ENCODE results near the gene PAX2.
"Not testable (repeated sequence)": the region's sequence is repeated elsewhere in the genome, so short reads cannot be mapped to it uniquely, and the experiment has no call there.

The PAX2 gene

GRCh38 chr10:100744987-100745881, at the start of gene PAX2:
TSS of gene PAX2 (plus strand) at chr10:100745582. CDS start at chr10:100746261, 679 bp downstream.
- no peak for DNase-seq (ENCODE audit: low spot score)

DNA sequence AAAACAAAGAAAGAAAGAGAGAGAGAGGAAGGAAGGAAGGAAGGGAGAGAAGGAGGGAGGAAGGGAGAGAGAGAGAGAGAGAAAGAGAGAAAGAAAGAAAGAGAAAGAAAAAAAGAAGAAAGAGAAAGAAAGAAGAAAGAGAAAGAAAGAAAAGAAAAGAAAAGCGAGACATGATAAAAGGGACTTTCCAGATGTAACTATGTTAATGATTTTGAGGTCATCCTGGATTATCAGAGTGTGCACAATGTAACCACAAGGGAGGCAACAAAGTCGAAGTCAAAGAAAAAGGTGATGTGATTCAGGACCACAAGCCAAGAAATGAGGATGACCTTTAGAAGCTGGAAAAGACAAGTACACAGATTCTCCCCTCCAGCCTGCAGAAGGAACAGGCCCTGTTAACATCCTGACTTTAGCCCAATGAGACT, 48.9 kb upstream of the PAX2 start:
- no peak for DNase-seq (ENCODE audit: low spot score)

DNA sequence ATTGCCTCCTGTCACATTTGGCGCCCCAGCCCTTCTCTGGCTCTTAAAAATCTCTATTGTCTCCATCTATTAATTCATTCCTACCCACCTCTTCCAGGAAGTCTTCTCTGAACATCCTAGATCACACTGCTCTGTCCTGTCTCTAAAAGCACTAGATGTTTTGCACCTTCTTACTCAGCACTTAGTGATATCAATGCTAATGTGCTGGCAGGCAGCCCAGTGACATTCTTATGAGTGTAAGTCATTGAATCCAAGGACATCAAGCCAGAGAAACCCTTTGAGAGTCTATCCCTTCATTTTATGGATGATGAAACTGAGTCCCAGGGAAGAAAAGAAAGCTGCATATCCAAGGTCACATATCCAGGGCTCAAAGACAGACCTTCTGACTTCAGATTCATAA, 48.3 kb upstream of the PAX2 start:
- DNase-seq (ENCODE audit: low spot score), result no peak

GRCh38 chr10:100697631-100698030, 47.8 kb upstream of the PAX2 start:
- no peak for DNase-seq (ENCODE audit: low spot score)

DNA sequence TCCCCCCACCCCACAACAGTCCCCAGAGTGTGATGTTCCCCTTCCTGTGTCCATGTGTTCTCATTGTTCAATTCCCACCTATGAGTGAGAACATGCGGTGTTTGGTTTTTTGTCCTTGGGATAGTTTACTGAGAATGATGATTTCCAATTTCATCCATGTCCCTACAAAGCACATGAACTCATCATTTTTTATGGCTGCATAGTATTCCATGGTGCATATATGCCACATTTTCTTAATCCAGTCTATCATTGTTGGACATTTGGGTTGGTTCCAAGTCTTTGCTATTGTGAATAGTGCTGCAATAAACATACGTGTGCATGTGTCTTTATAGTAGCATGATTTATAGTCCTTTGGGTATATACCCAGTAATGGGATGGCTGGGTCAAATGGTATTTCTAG, 43.7 kb upstream of the PAX2 start:
- DNase-seq (ENCODE audit: low spot score), result not testable (repeated sequence)

GRCh38 chr10:100705139-100705538, 40.2 kb upstream of the PAX2 start:
- DNase-seq (ENCODE audit: low spot score), result no peak

- DNase-seq (ENCODE audit: low spot score), result no peak
These were observed 38.0 kb upstream of the PAX2 start for GRCh38 chr10:100707261-100707848.

DNA sequence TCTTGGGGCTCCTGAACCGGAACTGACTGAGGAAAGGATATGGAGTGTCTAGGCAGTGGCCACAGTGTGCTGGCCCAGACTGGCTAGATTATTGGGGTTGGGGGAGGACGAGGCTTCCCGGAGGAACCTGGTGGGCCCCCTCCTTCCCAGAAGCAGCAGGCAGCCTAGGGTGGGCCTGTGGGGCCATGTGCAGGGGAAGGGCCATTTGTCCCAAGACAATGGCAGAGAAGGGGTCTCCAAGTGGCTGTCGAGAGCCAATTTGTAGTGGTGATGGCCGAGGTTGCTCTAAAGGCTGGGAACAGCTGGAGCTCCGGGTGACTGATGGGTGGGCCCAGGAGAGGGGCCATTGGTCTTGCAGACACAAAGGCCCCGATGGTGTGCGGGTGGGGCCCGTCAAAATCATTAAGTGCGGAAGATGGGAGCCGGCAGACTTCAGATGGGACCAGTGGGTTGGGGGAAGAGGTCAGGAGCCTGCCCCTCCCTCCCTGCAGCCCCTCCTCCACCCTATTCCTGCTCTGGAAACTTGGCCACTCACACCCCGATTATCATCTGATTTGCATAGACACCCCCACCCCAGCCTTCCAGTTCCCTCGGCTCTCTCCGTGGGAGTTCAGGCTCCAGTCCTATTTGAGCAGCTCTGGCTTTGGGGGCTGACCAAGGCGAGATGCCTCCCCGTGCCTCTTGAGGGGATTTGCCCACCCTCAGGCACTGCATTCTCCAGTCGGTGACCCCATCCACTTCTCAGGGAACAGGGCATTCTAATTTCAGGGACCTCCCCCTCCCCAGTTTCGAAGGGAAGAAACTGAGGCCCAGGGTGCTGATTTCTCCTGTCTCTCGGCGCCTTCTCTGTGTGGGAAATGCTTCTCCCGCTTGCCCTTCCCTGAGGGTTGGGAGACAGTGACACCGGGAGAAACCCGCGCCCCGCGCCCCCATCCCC, 36.0 kb upstream of the PAX2 start:
- DNase-seq (ENCODE audit: low spot score), result no peak

- no peak for DNase-seq (ENCODE audit: low spot score)
These were observed 35.1 kb upstream of the PAX2 start for GRCh38 chr10:100710151-100710871.

DNA sequence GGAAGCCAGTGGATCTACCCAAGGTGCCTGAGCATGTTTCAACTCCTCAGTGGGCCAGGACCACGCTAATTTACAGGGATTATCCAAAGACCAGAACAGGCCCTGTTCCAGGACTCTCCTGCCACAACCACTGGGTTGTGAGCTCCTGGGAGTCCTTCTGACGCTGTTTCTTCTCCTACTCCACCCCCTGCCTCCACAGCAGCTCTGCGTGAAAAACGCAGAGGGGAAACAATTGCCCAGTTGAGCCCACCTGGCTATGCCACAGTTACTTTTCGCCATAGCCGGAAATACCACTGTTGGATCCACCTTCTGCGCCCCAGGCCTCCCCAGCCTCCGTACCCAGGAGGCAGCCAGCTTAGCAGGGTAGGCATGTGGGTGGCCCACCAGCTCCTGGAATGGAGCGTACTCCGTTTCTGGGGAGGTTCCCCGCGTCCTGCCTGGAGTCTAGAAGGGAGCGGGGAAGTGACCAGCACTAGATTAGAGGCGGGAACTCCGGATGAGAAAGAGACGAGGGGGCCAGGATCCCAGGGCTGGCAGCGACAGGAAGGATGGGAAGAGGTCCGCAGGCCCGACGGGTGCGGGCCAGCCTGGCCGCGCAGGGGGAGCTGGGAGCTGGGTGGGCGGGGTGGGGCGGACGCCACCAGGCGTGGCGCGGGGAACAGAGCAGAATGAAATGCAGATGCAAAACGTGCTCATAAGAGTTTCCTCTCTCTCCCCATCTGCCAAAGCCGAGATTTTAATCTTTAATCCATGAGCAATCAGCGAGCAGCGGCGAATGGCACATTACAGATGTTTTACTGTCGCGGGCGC, 32.1 kb upstream of the PAX2 start:
- no peak for DNase-seq (ENCODE audit: low spot score)

- DNase-seq (ENCODE audit: low spot score), result no peak
These were observed 31.4 kb upstream of the PAX2 start for GRCh38 chr10:100713859-100714565.

GRCh38 chr10:100714566-100714950, 30.8 kb upstream of the PAX2 start:
- DNase-seq (ENCODE audit: low spot score), result no peak

GRCh38 chr10:100715101-100715444, 30.3 kb upstream of the PAX2 start:
- no peak for DNase-seq (ENCODE audit: low spot score)

GRCh38 chr10:100715445-100716385, 29.7 kb upstream of the PAX2 start:
- no peak for DNase-seq (ENCODE audit: low spot score)

DNA sequence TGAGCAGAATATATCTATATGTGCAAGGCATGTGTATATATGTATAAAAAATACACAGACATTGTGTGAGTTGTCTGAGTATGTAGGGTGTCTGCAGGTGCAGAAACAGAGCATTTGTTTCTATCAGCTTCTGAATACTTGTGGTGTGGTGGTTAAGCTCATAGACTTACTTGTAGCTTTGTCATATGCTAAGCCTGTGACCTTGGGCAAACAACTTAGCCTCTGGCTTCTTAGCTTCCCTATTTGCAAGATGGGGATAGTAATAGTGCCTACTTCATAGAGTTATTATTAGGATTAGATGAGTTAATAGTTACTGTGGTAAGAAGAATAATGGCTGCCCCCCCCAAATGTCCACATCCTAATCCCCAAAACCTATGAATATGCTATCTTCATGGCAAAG, 28.2 kb upstream of the PAX2 start:
- DNase-seq (ENCODE audit: low spot score), result no peak

DNA sequence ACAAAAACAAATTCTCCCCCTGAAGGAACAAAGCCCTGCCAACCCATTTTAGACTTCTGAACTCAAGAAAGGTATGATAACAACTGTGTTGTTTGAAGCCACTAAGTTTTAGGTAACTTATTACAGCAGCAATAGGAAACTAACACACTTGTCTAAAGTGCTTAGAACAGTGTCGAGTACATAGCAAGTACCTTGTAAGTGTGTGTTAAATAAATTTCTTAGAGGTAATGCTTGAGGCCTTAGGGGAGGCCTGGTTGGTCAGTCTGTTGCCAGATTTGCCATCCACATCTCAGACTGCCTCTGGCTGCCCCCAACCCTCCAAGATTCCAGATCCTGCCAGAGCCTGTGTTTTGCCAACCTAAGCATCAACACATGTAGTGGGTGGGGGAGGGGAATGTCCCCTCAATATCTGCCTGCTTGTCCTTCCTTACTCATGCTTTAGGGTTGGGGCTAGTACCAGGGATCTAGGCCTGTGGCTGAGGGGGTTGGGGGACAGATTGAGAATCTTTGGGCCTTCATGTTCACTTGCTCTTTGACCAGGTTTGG, 27.1 kb upstream of the PAX2 start:
- DNase-seq (ENCODE audit: low spot score), result no peak

DNA sequence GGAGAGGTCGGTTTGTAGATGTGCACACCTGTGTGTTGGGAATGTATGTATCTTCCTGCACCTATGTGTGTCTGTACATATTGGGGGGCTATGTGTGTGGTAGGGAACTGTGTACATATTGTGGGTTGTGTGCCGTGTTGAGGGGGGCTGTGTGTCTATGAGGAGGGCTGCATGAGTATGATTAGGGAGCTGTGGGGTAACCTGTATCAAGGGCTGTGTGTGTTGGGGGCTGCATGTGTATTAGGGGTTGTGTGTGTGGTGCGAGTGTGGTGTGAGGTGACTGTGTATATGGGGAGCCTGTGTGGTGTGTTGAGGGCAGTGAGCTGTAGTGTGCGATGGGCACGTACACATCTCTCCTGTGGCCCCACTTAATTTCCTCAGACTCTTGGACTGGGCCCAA, 22.2 kb upstream of the PAX2 start:
- DNase-seq (ENCODE audit: low spot score), result no peak

- DNase-seq (ENCODE audit: low spot score), result no peak
These were observed 21.4 kb upstream of the PAX2 start for GRCh38 chr10:100723770-100724530.

Data from COLO829 (cell line).